Keratinocyte (primary cell): ENCODE data around the gene POU2AF2.

Experiments
- CTCF ChIP-seq, 3 experiments: IDR thresholded peaks in 1 of 3; conservative IDR thresholded peaks in 1 of 3; optimal IDR thresholded peaks in 1 of 3; 2 replicates in 2 of 3; 3 replicates in 1 of 3; pipeline versions ENCODE3 to v1.5.1; 2011; ENCODE audit warnings: low read length in 3 of 3, mild to moderate bottlenecking in 3 of 3, moderate library complexity in 2 of 3, control low read depth in 1 of 3, inconsistent platforms in 1 of 3; ENCODE audit not compliant: insufficient read depth in 2 of 3; ENCODE audit errors: extremely low read depth in 1 of 3
- EZH2 ChIP-seq: IDR thresholded peaks from one replicate; pipeline ENCODE4 v1.6.1; 2012; ENCODE audit warnings: inconsistent platforms, mild to moderate bottlenecking, low read length, moderate library complexity

- no peak for TF ChIP-seq CTCF (optimal IDR thresholded peaks at IDR 0.05 in 1 of 3, IDR thresholded peaks at IDR 0.05 in 1 of 3, conservative IDR thresholded peaks at IDR 0.05 in 1 of 3; ENCODE audit: extremely low read depth in 1 of 3, insufficient read depth in 2 of 3, low read length in 3 of 3)
- no peak for TF ChIP-seq EZH2
Observed at GRCh38 chr11:111258046-111258445, 12.5 kb downstream of the POU2AF2 start.
